Upper lobe of left lung (tissue), 6 donors: ENCODE measurements around the gene GEMIN5. TPM values are rescaled to one million over a fixed set of nuclear protein-coding genes. Genes with fewer than 3 reads are reported as not detected.

ENCODE experiments used
- ATAC-seq, 2 donors: fragments of 200-7000 bp; cut with Tn5 transposase; one replicate each; pipeline ENCODE4 v1.9.1; 2022; ENCODE audit warnings: mild to moderate bottlenecking in 2 of 2, moderate library complexity in 2 of 2; ENCODE audit not compliant: low FRiP score in 2 of 2
- DNase-seq, 2 donors: peaks; one replicate each; pipeline ENCODE4 v3.0.0-alpha.2; 2019 to 2020
- H3K27ac ChIP-seq, 4 donors: fragments of 200-600 bp; sonication (generic); one replicate each; pipeline ENCODE4 v1.5.1; 2016 to 2019
- H3K27me3 ChIP-seq, 4 donors: fragments of 200-600 bp; sonication (generic); one replicate each; pipeline ENCODE4 v1.5.1; 2017 to 2019
- H3K36me3 ChIP-seq, 4 donors: fragments of 200-600 bp; sonication (generic); one replicate each; pipeline ENCODE4 v1.5.1; 2016 to 2019
- H3K4me1 ChIP-seq, 4 donors: fragments of 200-600 bp; sonication (generic); one replicate each; pipeline ENCODE4 v1.5.1; 2018 to 2019
- H3K4me3 ChIP-seq, 4 donors: fragments of 200-600 bp; sonication (generic); one replicate each; pipeline ENCODE4 v1.5.1; 2017 to 2019; ENCODE audit warnings: mild to moderate bottlenecking in 2 of 4, moderate library complexity in 1 of 4
- H3K9me3 ChIP-seq, 4 donors: fragments of 200-600 bp; sonication (generic); one replicate each; pipeline ENCODE4 v1.5.1; 2018 to 2019
- EP300 ChIP-seq, 4 donors: sonication (generic); formaldehyde crosslinking; IDR thresholded peaks; one replicate each; pipeline ENCODE4 v1.5.1; 2017; ENCODE audit warnings: antibody characterized with exemption in 4 of 4, control low read depth in 2 of 4
- POLR2A ChIP-seq, 4 donors: fragments of 450-650 bp; IDR thresholded peaks; one replicate each; pipeline ENCODE4 v1.5.1; 2016 to 2017; ENCODE audit warnings: antibody characterized with exemption in 4 of 4, mild to moderate bottlenecking in 2 of 4
- POLR2AphosphoS5 ChIP-seq, 2 donors: sonication (generic); formaldehyde crosslinking; IDR thresholded peaks; one replicate each; pipeline ENCODE4 v1.5.1; 2017; ENCODE audit warnings: antibody characterized with exemption in 2 of 2
- WGBS, 2 donors: methylation state at CpG; one replicate each; pipeline ENCODE4 v1.1.5; 2017 to 2018; 5-methylcytosine and 5-hydroxymethylcytosine counted together
- total RNA-seq, 6 donors: library from RNA; depleted of rRNA in 4 of 6; stranded (reverse); fragments of >200 nt in 4 of 6; gene quantifications; one replicate each; pipeline versions ENCODE4 v1.1.0 to v1.2.1, GENCODE V29; 2016 to 2021
- TF ChIP-seq, protein P1 (sequence below), 6 experiments: fragments of 450-650 bp in 4 of 6; fragments of 200-600 bp in 2 of 6; sonication (generic) in 2 of 6; IDR thresholded peaks; one replicate each; pipeline ENCODE4 v1.5.1; 2016 to 2019; ENCODE audit warnings: antibody characterized with exemption in 6 of 6
- donor health status: DM: no; HTN: no; CAD: no; lungs with moderate emphysema.
- donor health status: DM: no; HTN: yes; CAD: no; lungs with severe emphysema.

GEMIN5 gene
- total RNA-seq, 6 donors from 2014 or later, result 6.5 to 15.6 (median 14.9) TPM

DNA sequence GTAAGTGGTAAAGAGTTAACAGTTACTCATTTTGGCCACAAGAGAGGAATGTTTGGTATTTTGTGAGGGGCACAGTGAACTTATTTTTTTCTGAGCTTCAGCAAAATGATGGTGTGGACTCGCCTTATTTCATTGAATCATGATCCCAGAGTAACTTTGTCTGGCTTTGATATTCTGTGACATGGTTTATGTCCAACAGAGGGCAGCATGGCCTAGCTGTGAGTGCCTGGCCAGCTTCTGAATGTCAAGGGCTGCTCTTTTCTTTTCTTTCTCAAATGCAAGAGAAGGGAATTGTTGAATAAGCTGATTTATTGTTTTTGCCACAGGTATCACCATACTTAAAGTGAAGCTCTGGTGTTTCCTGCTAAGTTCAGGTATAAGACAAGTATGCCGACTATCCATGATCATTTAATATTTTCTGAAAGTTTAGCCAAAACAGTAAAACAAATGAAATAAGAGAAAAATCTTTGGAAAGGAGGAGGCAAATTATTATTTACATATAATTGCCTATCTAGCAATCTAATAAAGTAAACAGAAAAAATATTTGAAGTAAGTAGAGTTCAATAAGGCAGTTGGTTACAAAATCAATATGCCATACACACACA lies 34.6 kb upstream of the GEMIN5 start:
- WGBS, 2 donors, result 75 to 80% methylated on average over 2 of the region's 2 CpGs
- ATAC-seq (no peak), DNase-seq (no peak)
- H3K27ac ChIP-seq, result no peak overlapping the region
- H3K36me3 ChIP-seq, result peaks cover 0 to 15% (median 4%) of the 10 kb centered on the region in 4 donors
- H3K27me3 ChIP-seq, result no peaks in the 10 kb centered on the region
- no peak overlapping the region for H3K4me3 ChIP-seq
- no peaks in the 10 kb centered on the region for H3K4me1 ChIP-seq
- no peaks in the 10 kb centered on the region for H3K9me3 ChIP-seq
- TF ChIP-seq, protein P1, sequence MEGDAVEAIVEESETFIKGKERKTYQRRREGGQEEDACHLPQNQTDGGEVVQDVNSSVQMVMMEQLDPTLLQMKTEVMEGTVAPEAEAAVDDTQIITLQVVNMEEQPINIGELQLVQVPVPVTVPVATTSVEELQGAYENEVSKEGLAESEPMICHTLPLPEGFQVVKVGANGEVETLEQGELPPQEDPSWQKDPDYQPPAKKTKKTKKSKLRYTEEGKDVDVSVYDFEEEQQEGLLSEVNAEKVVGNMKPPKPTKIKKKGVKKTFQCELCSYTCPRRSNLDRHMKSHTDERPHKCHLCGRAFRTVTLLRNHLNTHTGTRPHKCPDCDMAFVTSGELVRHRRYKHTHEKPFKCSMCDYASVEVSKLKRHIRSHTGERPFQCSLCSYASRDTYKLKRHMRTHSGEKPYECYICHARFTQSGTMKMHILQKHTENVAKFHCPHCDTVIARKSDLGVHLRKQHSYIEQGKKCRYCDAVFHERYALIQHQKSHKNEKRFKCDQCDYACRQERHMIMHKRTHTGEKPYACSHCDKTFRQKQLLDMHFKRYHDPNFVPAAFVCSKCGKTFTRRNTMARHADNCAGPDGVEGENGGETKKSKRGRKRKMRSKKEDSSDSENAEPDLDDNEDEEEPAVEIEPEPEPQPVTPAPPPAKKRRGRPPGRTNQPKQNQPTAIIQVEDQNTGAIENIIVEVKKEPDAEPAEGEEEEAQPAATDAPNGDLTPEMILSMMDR (IDR thresholded peaks at IDR 0.05), result peak in 4 of 6 experiments; percentile 22 to 41 (median 30)
- TF ChIP-seq POLR2A (IDR thresholded peaks at IDR 0.05), result no peak

DNA sequence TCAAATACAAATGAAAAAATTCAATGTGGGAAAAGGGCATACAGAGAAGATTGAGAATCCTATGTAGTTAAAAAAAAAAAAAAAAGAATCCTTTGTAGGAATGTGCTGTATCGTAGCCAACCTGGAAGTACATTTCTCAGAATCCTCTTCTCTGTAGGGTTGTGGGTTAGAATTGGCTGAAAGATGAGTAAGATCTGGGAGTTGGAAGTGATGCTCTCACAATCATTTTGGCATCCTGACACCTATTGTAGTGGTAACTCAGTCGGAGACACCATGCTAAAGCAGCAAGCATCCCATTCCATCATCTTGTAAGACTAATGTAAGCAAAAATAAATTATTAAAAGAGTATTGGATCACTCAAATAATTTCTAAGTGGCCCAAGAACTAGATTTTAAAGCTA lies 33.5 kb upstream of the GEMIN5 start:
- Histone ChIP-seq H3K4me1 (no peaks in the 10 kb centered on the region), H3K9me3 (no peaks in the 10 kb centered on the region), H3K36me3 (peaks cover 2 to 25% (median 6%) of the 10 kb centered on the region in 4 donors), H3K4me3 (no peak overlapping the region), H3K27me3 (no peaks in the 10 kb centered on the region), H3K27ac (no peak overlapping the region)
- DNase-seq, result no peak
- no peak for ATAC-seq
- TF ChIP-seq POLR2A (IDR thresholded peaks at IDR 0.05) (no peak), POLR2AphosphoS5 (IDR thresholded peaks at IDR 0.05) (no peak), EP300 (IDR thresholded peaks at IDR 0.05) (no peak)
- TF ChIP-seq, protein P1 (IDR thresholded peaks at IDR 0.05), result no peak
- WGBS, 2 donors, result 59 to 86% methylated on average over 2 of the region's 2 CpGs

DNA sequence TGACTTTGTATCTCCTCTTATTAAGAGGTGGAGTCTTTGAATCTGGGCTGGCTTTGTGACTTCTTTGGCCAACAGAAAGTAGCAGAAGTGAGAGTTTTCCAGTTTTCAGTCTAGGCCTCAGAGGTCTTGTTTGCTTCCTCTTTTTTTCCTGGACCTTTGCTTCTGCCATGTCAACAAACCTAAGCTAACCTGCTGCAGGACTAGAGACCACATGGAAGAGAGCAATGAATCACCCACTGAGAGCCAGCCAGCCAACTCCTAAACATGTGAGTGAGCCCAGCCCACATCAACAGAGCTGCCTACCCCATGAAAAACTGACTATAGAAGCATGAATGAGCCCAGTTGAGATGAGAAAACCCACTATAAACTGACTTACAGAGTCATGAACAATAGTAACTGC lies 32.7 kb upstream of the GEMIN5 start:
- DNase-seq (no peak), ATAC-seq (no peak)
- Histone ChIP-seq H3K4me3 (no peak overlapping the region), H3K27ac (no peak overlapping the region), H3K36me3 (peaks cover 4 to 24% (median 7%) of the 10 kb centered on the region in 4 donors), H3K27me3 (no peaks in the 10 kb centered on the region), H3K9me3 (no peaks in the 10 kb centered on the region), H3K4me1 (peaks cover 0 to 3% (median under 1%) of the 10 kb centered on the region in 4 donors)
- TF ChIP-seq EP300 (IDR thresholded peaks at IDR 0.05), result no peak
- TF ChIP-seq POLR2AphosphoS5 (IDR thresholded peaks at IDR 0.05), result no peak
- no peak for TF ChIP-seq POLR2A (IDR thresholded peaks at IDR 0.05)
- TF ChIP-seq, protein P1 (IDR thresholded peaks at IDR 0.05), result no peak

DNA sequence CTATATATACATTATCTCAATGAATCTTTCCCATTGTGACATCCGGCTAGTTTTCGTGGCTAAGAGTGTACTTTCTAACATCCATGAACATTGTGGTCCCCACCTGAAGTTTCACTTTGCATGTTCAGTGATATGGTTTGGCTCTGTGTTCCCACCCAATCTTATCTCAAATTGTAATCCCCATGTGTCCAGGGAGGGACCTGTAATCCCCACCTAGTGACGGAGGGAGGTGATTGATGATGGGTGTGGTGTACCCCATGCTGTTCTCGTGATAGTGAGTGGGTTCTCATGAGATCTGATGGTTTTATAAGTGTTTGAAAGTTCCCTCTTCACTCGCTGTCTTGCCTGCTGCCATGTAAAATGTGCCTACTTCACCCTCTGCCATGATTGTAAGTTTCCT lies 30.9 kb upstream of the GEMIN5 start:
- no peak for ATAC-seq
- H3K4me3 ChIP-seq, result peak overlapping the region in 1 of 4 donors; percentile 22
- 73 to 88% methylated on average over 5 of the region's 5 CpGs for WGBS, 2 donors
- DNase-seq, result no peak
- peaks cover 0 to 10% (median 9%) of the 10 kb centered on the region in 4 donors for H3K4me1 ChIP-seq
- H3K9me3 ChIP-seq, result no peaks in the 10 kb centered on the region
- TF ChIP-seq, protein P1 (IDR thresholded peaks at IDR 0.05), result no peak
- no peak for TF ChIP-seq POLR2A (IDR thresholded peaks at IDR 0.05)
- no peak for TF ChIP-seq POLR2AphosphoS5 (IDR thresholded peaks at IDR 0.05)
- no peak for TF ChIP-seq EP300 (IDR thresholded peaks at IDR 0.05)
- H3K27me3 ChIP-seq, result no peaks in the 10 kb centered on the region
- peaks cover 4 to 24% (median 7%) of the 10 kb centered on the region in 4 donors for H3K36me3 ChIP-seq
- no peak overlapping the region for H3K27ac ChIP-seq
